Measurements from ENCODE around the gene TMEM242. TPM values are rescaled to one million over a fixed set of nuclear protein-coding genes. Genes with fewer than 3 reads are reported as not detected.

Gene TMEM242
- total and polyA plus RNA-seq, 10 of the 15 experiments (the other 5 are each of a cell fraction or from before 2014, with no cell fraction given), result 2.8 to 9.8 (median 5.5) TPM

DNA sequence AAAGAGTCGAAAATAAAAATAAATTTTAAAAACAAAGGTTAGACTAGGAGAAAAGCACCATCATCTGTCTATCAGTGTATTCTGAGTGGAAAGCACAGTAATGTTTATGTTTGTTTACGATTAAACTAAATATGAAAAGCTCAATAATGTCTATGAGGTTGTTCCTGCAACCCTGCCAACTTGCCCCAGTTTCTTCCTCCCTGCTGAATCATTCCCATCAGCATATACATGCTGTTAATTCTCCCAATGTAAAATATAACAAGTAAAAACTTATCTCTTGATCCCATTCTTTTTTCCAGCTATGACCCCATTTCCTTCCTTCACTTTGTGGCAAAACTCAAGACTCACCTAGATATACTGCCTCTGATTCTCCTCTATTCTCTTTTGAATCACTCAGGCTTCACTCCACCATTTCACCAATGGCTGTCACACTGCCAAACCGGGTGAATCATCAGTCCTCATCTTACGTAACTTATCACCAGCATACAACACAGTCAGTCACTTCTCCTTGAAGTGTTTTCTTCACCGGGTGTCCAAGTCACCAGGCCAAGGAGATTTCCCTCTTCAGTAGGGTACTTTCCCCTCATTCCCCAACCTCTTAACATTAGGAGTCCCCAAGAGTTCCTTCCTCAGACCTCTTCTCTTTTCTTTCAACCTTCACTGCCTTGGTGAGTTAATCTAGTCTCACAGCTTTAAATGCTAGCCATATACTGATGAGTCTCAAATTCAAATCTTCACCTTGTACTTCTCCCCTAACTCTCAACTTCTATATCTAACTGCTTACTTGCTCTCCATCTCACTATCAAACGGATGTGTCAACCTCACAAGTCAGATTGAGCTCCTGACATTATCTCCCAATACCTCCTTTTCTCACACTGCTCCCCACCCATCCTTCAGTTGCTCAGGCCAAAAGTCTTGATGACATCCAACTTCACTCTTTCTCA, 6.2 kb downstream of the TMEM242 start:
- intact Hi-C loops (cut with micrococcal nuclease; ENCODE audit: unreplicated experiment), result loop anchor here (5.0 to 10.0 kb wide), 3 partner anchors 280 to 758 kb away; no protein-coding TSS in a partner anchor
- no peak overlapping the region for H2AFZ ChIP-seq (ENCODE audit: control insufficient read depth, low read depth, low read length)
- POLR2A ChIA-PET, result interaction anchor here (1.0 to 1.1 kb wide), 2 partner anchors 218 to 349 kb away, joined by 3 to 4 read pairs; no protein-coding TSS in a partner anchor

More for the DNA sequence above, 6.2 kb downstream of the TMEM242 start:
- Histone ChIP-seq H3K4me2 (ENCODE audit: control insufficient read depth, insufficient read depth) (no peak overlapping the region), H4K20me1 (ENCODE audit: control insufficient read depth, insufficient read depth) (no peaks in the 10 kb centered on the region), H3K27me3 (replicated peaks in 1 of 2; ENCODE audit: control insufficient read depth in 2 of 2, insufficient read depth in 2 of 2, low read length in 1 of 2) (no peaks in the 10 kb centered on the region), H3K27ac (ENCODE audit: control insufficient read depth, insufficient read depth) (no peak overlapping the region), H3K9ac (ENCODE audit: control insufficient read depth, insufficient read depth, low read length) (no peak overlapping the region), H3K4me3 (no peak overlapping the region), H3K36me3 (ENCODE audit: control insufficient read depth in 2 of 2, insufficient read depth in 2 of 2, low read length in 1 of 2) (peaks cover 13 to 14% of the 10 kb centered on the region in 2 experiments; a peak in 3 of 4 replicates), H3K79me2 (ENCODE audit: control insufficient read depth, insufficient read depth, low read length) (no peaks in the 10 kb centered on the region), H3K9me3 (replicated peaks; ENCODE audit: control insufficient read depth, insufficient read depth, low read length) (no peaks in the 10 kb centered on the region), H3K4me1 (ENCODE audit: control insufficient read depth, insufficient read depth, low read length) (no peaks in the 10 kb centered on the region; the same call in 1 of the 2 replicates)
- no TSS peak for BruUV-seq (replicated peaks)
- FAIRE-seq, result no peak
- ChIA-PET SMC1A (ENCODE audit: uncharacterized antibody, unreplicated experiment) (interaction anchor here (0.6 to 5.7 kb wide), 11 partner anchors 9 to 438 kb away, joined by 3 to 74 read pairs (median 3); no protein-coding TSS in a partner anchor), CTCF (interaction anchor here (0.7 to 4.3 kb wide), 13 partner anchors 7 to 630 kb away, joined by 3 to 43 read pairs (median 8); partner anchors contain the start of gene TMEM242), RAD21 (ENCODE audit: unreplicated experiment) (interaction anchor here (1.4 to 2.7 kb wide), 4 partner anchors 58 to 349 kb away, joined by 3 to 25 read pairs (median 6); no protein-coding TSS in a partner anchor)
- in situ Hi-C loops (cut with MboI), result loop anchor here (10.0 kb wide), 1 partner anchor 288 kb away; no protein-coding TSS in a partner anchor
- 0 out of 3 replicates have a peak, but pooled peaks have one; percentile 11 for ATAC-seq
- WGBS (ENCODE audit: insufficient coverage, insufficient replicate concordance, low lambda C conversion rate, missing lambda C conversion rate), result 39% methylated on average over 6 of the region's 6 CpGs
- no peak for DNase-seq (ENCODE audit: low read depth, low spot score)
- no peak for TF ChIP-seq STAT3 (IDR thresholded peaks at IDR 0.05; ENCODE audit: low read depth, low read length)
- no peak for TF ChIP-seq ZBTB40 (IDR thresholded peaks at IDR 0.05; ENCODE audit: borderline replicate concordance)
- TF ChIP-seq HDAC6 (IDR thresholded peaks at IDR 0.05; ENCODE audit: unreplicated experiment), result no peak
- TF ChIP-seq MAX (IDR thresholded peaks at IDR 0.05; ENCODE audit: low read depth, low read length), result no peak
- TF ChIP-seq GATAD2B (conservative IDR thresholded peaks at IDR 0.05; ENCODE audit: low read depth), result no peak
- TF ChIP-seq BCL11A (IDR thresholded peaks at IDR 0.05; ENCODE audit: low read depth, low read length), result no peak
- no peak for TF ChIP-seq NR2F1 (conservative IDR thresholded peaks at IDR 0.05)
- TF ChIP-seq NFYB (IDR thresholded peaks at IDR 0.05; ENCODE audit: insufficient read depth, low read depth, low read length), result no peak
- TF ChIP-seq YBX1 (IDR thresholded peaks at IDR 0.05), result no peak
- no peak for TF ChIP-seq TARDBP (IDR thresholded peaks at IDR 0.05; ENCODE audit: borderline replicate concordance)
- no peak for TF ChIP-seq NFXL1 (IDR thresholded peaks at IDR 0.05; ENCODE audit: borderline replicate concordance)
- no peak for TF ChIP-seq POLR2AphosphoS5 (IDR thresholded peaks at IDR 0.05; ENCODE audit: low read length)
- TF ChIP-seq JUND (IDR thresholded peaks at IDR 0.05; ENCODE audit: low read depth, low read length), result no peak
- no peak for TF ChIP-seq IKZF2 (IDR thresholded peaks at IDR 0.05)
- no peak for TF ChIP-seq SMC3 (IDR thresholded peaks at IDR 0.05; ENCODE audit: borderline replicate concordance, low read length)
- no peak for TF ChIP-seq KLF5 (IDR thresholded peaks at IDR 0.05; ENCODE audit: partially characterized antibody)
- TF ChIP-seq CBFB (IDR thresholded peaks at IDR 0.05; ENCODE audit: low read depth), result no peak
